Forelimb muscle (tissue), 1 donor: Measurements from ENCODE around the gene LBP. TPM values are rescaled to one million over a fixed set of nuclear protein-coding genes. Genes with fewer than 3 reads are reported as not detected.
"Not testable (repeated sequence)": the region's sequence is repeated elsewhere in the genome, so short reads cannot be mapped to it uniquely, and the experiment has no call there.

ENCODE experiments used
- DNase-seq: peaks from one replicate; pipeline ENCODE4 v3.0.0-alpha.2; 2013; ENCODE audit warnings: low read depth
- polyA plus RNA-seq: library from polyadenylated mRNA; unstranded; fragments of 120-200 nt; gene quantifications from one replicate; pipeline ENCODE4 v1.2.1, GENCODE V29; 2013; ENCODE audit not compliant: insufficient read length

The LBP gene
- polyA plus RNA-seq, 1 donor: not detected

- DNase-seq: no peak
Observed at GRCh38 chr20:38321959-38322598, 24.2 kb upstream of the LBP start.

- DNase-seq: no peak
Observed at GRCh38 chr20:38324159-38324558, 22.1 kb upstream of the LBP start.

- no peak for DNase-seq
Observed at GRCh38 chr20:38325167-38325566, 21.1 kb upstream of the LBP start.

GRCh38 chr20:38325905-38326304 lies 20.4 kb upstream of the LBP start:
- no peak for DNase-seq

GRCh38 chr20:38326309-38326708 lies 20.0 kb upstream of the LBP start:
- DNase-seq: no peak

- DNase-seq: no peak
Observed at GRCh38 chr20:38330638-38331037, 15.6 kb upstream of the LBP start.

- DNase-seq: no peak
Observed at GRCh38 chr20:38331245-38331644, 15.0 kb upstream of the LBP start.

GRCh38 chr20:38331814-38332213 lies 14.5 kb upstream of the LBP start:
- DNase-seq: no peak

- no peak for DNase-seq
Observed at GRCh38 chr20:38334016-38334415, 12.3 kb upstream of the LBP start.

GRCh38 chr20:38336726-38337125 lies 9.6 kb upstream of the LBP start:
- no peak for DNase-seq

- DNase-seq: no peak
Observed at GRCh38 chr20:38337561-38338140, 8.6 kb upstream of the LBP start.

- no peak for DNase-seq
Observed at GRCh38 chr20:38338849-38339520, 7.3 kb upstream of the LBP start.

- not testable (repeated sequence) for DNase-seq
Observed at GRCh38 chr20:38339521-38339896, 6.8 kb upstream of the LBP start.

GRCh38 chr20:38339997-38340396 lies 6.3 kb upstream of the LBP start:
- DNase-seq: no peak

- DNase-seq: no peak
Observed at GRCh38 chr20:38340693-38341092, 5.6 kb upstream of the LBP start.

GRCh38 chr20:38342216-38342615 lies 4.1 kb upstream of the LBP start:
- no peak for DNase-seq

- no peak for DNase-seq
Observed at GRCh38 chr20:38342713-38343310, 3.5 kb upstream of the LBP start.

- no peak for DNase-seq
Observed at GRCh38 chr20:38343311-38344106, 2.8 kb upstream of the LBP start.

GRCh38 chr20:38344107-38344701 lies 2.1 kb upstream of the LBP start:
- DNase-seq: no peak

GRCh38 chr20:38345643-38346042 lies 639 bp upstream of the LBP start:
- no peak for DNase-seq

GRCh38 chr20:38346741-38347140 lies 459 bp downstream of the LBP start:
- no peak for DNase-seq

- no peak for DNase-seq
Observed at GRCh38 chr20:38349856-38350255, 3.6 kb downstream of the LBP start.
